Retinal pigment epithelial cell (primary cell): Measurements from ENCODE around the gene TMEM62.
A peak's percentile ranks its signal among the peaks of the same experiment; 100 is the strongest.

ENCODE experiments used
- DNase-seq: peaks from one replicate; pipeline ENCODE4 v3.0.0-alpha.2; 2010; ENCODE audit warnings: low read depth
- H3K4me3 ChIP-seq: 2 replicates; pipeline ENCODE4 v1.5.1; 2011; ENCODE audit warnings: mild to moderate bottlenecking, low read length, control low read depth, moderate library complexity
- CTCF ChIP-seq: conservative IDR thresholded peaks from 2 replicates; pipeline ENCODE4 v1.5.1; 2011; ENCODE audit warnings: low read depth, low read length, control low read depth, inconsistent platforms

Gene TMEM62

DNA sequence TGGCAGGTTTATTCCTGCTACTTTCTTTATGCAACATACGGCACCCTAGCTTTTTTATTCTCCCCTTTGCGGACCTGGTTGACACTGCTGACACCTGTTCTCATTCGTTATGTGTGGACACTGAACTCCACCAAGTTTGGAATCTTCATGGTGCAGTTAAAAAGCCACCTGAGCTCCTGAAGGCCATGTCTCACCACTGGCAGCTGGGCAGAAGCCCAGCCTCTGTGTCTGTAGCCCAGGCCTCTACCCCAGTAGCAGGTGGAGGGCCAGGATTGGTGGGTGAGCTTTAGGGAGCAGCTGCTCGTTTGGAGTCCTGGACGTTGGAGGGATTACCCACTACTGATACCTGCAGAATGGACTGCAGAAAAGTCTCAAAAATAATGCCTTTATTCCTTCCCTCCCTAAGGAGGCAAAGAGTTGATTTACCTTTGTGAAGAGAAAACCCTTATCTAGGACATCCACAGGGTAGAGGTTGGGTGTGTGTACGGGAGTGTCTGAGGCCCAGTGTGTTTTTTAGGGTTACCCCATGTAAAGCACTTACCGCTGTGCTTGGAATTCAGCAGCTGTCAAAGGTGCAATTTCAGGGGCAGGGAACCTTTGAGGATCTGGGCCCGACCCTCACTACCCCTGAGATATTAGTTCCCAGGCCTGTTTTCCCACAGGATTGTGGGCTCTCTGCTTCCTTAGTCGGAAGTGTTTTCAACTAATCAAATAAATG is 51.2 kb downstream of the TMEM62 start:
- no peak for TF ChIP-seq CTCF
- no peak for DNase-seq
- H3K4me3 ChIP-seq = peak overlapping the region; percentile 89

- peak within 1 kb of the TSS; percentile 89 for H3K4me3 ChIP-seq
- peak; percentile 47 for DNase-seq
- TF ChIP-seq CTCF = peak; percentile 52
Measured at GRCh38 chr15:43185157-43186002, 52.0 kb downstream of the TMEM62 start, which contains the start of gene CCNDBP1. TSS of gene CCNDBP1 (plus strand) at chr15:43185403. CDS start at chr15:43185499, 96 bp downstream.

- no peak for TF ChIP-seq CTCF
- peak overlapping the region; percentile 89 for H3K4me3 ChIP-seq
- DNase-seq = no peak
Measured at GRCh38 chr15:43186003-43186353, 52.6 kb downstream of the TMEM62 start.

- DNase-seq = no peak
- no peak overlapping the region for H3K4me3 ChIP-seq
- peak; percentile 74 for TF ChIP-seq CTCF
Measured at GRCh38 chr15:43187544-43188155, 54.3 kb downstream of the TMEM62 start.

DNA sequence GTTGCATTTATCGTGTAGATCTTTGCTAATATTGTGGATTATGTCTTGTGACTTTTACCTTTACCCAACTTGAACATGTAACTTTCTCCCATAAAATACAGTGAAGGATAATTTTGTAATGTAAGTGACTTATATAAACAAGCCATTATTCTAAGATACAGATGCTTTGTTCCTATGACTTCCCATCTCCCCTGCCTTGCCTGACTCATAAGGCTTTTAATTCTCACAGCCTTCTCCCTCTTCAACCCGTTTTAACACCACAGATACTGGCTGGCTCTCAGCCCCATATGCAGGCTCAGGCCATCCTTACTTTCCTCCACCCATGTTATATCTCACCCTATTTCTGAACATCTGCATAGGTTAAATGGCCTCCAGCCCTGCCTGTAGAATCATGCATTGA is 55.9 kb downstream of the TMEM62 start:
- no peak for TF ChIP-seq CTCF
- no peak for DNase-seq
- H3K4me3 ChIP-seq = no peak overlapping the region

- DNase-seq = no peak
- no peak overlapping the region for H3K4me3 ChIP-seq
- TF ChIP-seq CTCF = no peak
Measured at GRCh38 chr15:43190178-43190577, 56.8 kb downstream of the TMEM62 start.
